Stimulated activated CD8-positive, alpha-beta memory T cell treated with anti-CD3 and anti-CD28 coated beads, Interleukin-12 subunit alpha, Interleukin-12 subunit beta, amount 100 ng/mL, for 24 hours (primary cell): ENCODE results near the gene CTNNBIP1.

Source experiments
- DNase-seq: peaks from one replicate; pipeline ENCODE4 v3.0.0-alpha.2; 2020; ENCODE audit errors: extremely low read depth

The CTNNBIP1 gene

GRCh38 chr1:9904596-9904995 is 5.5 kb downstream of the CTNNBIP1 start:
- no peak for DNase-seq

DNA sequence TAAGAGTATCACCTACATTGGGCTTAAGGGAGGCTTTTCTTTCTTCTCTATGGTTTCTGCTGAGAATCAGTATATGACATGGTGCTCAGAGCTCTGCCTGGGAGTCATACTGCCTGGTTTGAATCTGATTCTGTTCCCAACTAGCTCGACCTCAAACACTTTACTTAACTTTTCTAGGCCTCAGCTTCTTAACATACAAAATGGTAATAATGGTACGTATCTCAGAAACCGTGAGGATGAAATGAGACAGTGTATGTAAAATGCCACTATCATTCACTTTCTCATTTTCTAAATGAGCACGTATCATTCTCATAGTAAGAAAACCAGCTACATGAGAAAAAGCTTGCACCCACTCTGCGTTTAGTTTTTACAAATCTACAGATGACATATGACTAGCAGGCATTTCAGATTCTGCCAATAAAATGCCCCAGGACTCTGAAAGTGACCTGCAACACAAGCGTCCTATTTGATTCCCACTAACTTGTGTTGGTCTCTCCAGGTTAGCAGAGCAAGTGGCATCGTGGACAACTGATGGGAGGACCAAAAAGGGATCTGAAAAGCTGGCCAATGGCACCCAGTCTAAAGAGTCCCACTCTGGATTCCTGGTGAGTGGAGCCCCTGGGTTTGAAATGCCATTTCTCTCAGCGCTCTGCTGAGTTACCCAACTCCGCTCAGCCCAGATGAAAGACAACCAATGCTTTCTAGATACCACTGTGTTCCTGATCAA is 6.1 kb downstream of the CTNNBIP1 start:
- no peak for DNase-seq

DNA sequence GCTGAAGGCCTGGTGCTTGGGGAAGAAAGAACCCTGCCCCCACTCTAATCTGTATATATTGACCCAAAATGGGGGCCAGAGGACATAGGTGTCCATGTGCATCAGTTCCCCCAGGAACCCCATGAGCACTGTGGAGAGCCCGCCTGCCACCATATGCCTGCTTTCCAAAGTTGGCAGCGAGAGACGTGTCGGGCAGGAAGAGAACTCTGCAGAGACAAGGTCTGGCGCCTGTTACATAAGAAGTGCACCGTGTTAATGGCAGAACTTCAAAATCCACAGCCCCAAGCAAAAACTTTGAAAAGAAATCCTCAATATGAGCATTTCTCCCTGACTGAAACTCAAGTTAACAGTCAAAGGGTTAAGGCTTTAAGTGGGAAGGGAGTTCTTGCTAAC is 8.0 kb downstream of the CTNNBIP1 start:
- DNase-seq, result no peak

DNA sequence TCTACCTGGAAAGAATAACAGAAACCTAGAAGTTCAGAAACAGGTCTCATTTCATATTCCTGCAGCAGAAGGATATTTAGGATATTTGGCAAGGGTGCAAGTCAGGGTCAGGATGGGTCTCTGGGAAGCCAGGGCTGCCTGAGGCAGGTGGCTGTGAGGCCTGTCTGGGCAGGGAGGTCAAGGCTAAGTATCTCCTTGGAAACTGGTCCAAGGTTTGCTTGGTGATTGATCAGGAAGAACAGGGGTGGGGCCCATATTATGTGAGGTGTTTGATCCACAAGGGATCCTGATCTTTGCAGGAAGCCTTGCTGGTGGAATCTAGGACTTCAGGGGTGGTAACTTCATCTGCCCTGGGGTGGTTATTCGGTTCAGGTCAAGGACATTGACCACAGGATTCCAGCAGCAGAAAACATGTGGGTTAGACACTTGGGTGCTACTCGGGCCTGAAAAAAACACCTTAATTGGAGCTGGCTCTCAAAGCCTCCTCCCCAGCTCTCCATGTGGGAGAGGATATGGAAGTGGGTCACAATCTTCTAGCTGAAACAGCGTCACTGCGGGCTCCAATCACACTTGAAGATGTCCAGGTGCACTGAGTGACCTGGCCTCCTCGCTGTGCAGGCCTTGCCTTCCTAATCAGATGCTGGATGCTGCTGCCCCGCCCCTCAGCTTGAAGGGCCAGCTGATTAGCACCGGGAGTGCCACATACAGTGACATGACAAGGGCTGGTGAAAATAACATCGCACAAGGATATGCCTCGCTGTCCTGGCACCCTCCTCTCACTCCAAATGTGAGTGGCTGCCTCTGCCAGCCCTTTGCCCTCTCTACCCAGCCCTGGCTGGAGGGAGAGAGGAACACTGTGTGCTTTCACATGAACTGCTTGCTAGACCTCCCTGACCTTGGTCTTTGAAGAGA is 8.7 kb downstream of the CTNNBIP1 start:
- no peak for DNase-seq

DNA sequence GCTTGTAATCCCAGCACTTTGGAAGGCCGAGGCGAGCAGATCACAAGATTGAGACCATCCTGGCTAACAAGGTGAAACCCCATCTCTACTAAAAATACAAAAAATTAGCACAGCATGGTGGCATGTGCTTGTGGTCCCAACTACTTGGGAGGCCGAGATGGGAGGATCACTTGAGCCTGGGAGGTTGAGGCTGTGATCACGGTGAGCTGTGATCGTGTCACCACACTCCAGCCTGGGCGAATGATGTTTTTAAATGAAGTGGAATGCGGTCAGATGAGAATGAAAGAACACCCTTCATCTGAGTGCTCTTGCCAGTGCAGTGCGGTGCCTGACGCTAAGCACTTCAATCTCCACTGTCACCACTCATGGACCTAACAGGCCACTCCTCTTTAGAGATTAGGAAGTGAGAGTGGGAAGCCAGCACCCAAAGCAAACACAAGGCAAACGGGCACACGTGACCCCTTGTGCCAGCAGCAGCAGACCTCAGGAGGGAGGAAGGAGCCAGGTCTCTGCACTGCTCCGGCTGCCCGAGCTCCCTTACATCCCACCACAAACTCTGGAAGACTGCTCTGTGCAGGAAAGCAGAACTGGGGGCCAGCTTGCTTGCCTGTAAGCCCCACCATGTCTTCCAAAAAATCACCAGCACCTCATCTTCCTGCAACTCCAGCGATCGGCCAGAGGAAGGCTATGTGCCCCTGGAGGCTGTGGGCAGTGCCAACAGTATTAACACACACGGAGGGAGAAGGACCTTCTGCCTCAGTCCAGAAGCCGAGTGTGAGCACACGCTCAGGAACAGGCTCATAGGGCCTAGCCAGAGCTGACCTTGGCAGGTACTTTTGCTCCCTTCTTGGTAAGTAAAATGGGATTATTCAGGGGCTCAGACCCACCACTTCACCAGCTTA is 9.7 kb downstream of the CTNNBIP1 start:
- no peak for DNase-seq

DNA sequence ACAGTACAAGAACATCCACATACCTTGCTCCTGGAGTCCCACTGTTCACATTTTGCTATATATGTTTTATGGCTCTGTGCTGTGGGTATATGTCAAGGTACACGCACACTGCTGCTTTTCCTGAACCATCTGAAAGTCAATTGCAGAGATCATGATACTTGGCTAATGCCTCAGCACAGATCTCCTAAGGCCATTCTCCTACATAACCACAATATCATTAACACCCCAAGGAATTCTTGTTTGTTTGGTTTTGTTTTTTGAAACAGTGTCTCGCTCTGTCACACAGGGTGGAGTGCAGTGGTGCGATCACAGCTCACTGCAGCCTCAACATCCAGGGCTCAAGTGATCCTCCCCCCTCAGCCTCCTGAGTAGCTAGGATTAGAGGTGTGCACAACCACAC is 16.0 kb downstream of the CTNNBIP1 start:
- DNase-seq, result no peak

GRCh38 chr1:9892563-9893528 is 17.2 kb downstream of the CTNNBIP1 start:
- DNase-seq, result no peak

DNA sequence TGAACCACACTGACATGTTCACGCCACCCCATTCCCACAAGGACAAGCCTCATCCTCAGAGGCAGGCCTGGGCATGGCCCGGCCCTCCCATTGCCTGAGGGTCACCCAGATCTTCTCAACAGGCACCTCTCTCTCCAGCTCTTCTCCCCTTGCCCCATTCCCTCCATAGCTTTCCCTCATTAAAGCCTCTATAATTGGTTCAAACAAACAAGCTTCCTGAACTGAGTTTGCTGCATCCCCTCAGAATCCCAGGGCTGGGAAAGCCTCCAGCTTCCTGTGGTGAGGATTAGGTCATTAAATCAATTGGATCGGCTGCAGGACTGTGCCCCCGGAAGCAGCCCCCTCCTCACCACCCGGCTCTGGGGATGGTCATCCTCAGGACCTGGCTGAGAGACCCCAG is 18.9 kb downstream of the CTNNBIP1 start:
- DNase-seq, result no peak

DNA sequence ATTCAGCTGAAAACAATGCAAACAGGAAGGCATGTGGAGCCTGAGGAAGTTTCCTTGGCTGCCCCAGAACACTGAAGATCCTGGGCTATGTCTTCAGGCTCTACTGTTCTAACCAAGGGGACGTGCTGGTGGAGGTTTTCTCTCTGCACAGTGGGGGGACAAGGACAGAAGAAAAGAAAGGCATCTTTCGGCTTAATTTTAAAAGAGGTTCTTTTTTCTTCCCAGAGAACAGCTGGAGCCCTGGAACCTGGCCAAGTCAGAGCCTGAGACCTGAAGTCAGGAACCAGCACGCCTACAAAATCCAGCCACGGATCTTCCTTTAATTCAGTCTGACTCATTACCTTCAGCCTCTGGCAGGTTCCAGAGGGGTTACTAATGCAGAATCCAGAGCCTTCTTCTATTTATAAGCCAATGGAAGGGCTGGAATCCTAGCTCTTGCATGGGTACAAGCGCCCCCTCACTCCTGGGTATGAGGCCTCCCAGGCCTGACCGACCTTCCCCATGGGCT is 19.8 kb downstream of the CTNNBIP1 start:
- no peak for DNase-seq

DNA sequence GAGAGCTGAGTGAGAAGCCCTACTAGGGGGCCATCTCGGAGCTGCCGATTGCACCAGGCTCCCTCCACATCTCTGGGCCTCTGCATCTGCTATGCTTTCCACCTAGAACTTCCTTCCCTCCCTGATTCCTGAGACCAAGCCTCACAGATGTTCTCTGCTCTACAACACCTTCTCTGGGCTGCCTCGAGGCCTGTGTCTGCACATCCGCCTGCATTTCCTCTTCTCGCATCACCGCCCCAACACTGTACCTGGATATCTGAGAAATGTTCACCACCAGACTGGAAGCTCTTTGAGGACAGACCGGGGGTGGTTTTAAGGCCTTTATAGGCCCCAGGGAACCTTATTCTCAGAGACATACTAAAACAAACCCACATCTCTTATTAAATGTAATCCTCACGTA is 20.7 kb downstream of the CTNNBIP1 start:
- no peak for DNase-seq

DNA sequence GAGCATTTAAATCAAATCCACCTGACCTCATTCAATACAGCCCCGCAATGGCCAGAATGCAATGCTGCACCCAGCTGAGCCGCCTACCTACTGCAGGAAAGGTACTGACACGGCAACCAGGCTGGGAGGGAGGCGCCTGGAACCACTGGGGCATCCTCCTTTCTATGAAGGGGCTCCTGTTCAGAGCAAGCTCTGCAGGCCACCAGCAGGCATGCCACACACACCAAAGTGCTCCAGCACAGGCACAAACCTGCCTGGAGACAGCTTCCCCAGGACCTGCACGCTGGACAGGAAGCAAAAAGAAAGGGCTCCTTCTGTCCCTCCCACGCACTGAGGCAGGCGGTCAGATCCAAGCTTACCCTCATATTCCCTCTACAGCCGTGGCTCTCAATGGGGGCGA is 21.2 kb downstream of the CTNNBIP1 start:
- DNase-seq, result no peak

DNA sequence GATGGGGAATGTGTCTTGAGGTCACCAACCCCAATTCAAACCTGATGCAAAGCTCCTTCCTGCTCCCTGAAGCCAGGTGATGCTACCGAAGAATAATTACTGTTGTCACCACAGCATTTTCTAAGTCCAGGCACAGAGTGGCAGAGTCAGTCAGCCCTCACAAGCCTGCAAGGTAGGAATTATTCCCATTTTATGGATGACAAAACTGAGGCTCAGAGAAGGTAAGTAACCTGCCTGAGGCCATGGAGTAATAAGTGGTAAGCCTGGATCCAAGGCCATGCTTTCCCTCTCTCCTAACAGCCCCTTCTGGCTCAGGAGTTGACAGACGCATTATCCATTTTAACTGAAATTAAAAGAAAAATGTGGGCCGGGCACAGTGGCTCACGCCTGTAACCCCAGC is 23.0 kb downstream of the CTNNBIP1 start:
- no peak for DNase-seq

GRCh38 chr1:9886092-9886742 is 23.9 kb downstream of the CTNNBIP1 start:
- no peak for DNase-seq

GRCh38 chr1:9884805-9885204 is 25.3 kb downstream of the CTNNBIP1 start:
- no peak for DNase-seq

- no peak for DNase-seq
Measured at GRCh38 chr1:9883585-9884449, 26.3 kb downstream of the CTNNBIP1 start.

DNA sequence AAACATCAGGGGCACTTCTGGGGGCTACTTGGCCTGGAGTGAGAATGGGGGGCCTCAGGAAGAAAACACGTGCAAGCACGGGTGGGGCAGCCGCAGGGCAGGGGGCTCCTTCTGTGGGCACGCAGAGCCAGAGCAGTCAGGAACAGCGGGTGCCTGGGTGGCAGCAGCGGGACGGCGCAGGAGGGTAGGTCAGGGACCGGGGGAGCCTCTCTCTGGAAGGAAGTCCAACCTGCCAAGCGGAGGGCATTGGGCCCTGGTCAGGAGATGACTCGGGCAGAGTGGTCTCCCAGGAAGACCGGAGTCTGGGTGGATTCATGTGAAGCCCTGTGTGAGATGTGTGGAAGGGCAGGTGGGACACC is 27.1 kb downstream of the CTNNBIP1 start:
- no peak for DNase-seq

DNA sequence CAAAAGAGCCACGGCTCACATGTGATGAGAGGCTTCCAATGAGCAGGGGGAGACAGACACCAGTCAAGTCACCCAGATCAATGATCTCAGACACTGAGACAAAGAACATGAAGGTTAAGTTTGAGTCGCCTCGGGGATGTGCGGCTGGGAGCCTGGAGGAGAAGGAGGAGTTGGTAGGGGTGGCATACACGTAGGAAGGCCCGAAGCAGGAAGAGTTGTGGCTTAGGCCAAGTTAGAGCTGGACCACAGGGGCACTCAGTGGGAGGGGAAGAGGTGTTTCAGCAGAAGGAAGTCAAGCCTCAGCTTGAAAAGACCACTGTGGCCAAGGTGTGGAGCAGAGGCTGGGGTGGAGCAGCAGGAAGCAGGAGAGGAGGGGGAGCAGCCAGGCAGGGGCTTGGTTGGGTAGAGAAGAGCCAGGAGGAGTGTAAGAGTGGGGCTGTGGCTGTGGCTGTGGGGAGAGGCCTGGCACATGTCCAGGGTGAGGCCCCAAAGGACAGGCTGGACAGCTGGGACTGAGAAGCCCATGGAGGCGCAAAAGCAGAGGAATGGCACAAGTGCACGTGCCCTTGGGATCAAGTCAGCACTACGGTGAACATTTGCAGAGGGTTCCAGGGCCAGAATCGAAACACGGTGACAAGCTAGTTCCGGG is 27.6 kb downstream of the CTNNBIP1 start:
- DNase-seq, result no peak

DNA sequence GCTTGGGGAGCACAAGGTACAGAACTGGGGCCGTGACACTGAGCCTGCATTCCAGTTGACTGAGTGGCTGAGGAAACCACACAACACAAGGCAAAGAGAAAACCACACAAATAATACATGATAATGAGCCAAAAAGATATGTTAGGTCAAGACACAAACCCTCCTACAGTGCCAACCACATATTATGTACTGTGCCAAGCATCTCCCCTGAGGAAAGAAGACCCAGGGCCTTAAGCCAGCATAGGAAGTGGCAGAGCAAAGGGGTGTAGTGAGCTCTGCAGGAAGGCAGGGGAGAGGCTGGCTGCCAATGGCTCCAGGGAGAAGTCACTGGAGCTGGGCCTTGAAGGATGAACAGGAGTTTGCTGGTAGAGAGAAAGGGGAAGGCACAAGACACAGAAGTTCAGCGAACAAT is 28.2 kb downstream of the CTNNBIP1 start:
- DNase-seq, result no peak

GRCh38 chr1:9878404-9878803 is 31.7 kb downstream of the CTNNBIP1 start:
- DNase-seq, result no peak
